ENCODE results near the gene ANO8.

Gene ANO8

DNA sequence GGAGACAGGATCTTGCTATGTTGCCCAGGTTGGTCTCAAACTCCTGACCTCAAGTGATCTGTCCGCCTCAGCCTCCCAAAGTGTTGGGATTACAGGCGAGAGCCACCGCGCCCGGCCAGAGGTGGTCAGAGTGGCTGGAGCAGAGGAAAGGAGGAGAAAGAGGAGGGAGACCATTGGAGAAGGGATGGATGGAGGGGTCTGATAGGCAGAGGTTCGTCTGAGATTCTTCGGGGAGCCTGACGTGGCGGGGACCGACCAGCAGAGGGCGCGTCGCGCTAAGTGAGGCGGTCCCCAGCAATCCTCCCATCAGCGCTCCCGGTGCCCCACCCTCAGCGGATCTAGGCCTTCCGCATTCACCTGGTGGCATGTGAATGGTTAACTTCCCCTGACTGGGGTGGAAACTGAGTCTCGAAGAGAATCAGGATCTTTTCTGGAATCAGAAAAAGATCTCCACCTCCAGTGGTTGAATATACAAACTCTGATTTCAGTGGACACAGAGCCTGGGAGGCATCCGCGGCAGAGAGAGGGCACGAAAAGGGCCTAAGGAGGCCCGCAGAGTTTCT lies 11.5 kb upstream of the ANO8 start:
- DNase-seq (ENCODE audit: low read depth): peak; percentile 68
- H3K4me3 ChIP-seq (ENCODE audit: low read depth, low read length): no peak overlapping the region
- TF ChIP-seq, protein P1, sequence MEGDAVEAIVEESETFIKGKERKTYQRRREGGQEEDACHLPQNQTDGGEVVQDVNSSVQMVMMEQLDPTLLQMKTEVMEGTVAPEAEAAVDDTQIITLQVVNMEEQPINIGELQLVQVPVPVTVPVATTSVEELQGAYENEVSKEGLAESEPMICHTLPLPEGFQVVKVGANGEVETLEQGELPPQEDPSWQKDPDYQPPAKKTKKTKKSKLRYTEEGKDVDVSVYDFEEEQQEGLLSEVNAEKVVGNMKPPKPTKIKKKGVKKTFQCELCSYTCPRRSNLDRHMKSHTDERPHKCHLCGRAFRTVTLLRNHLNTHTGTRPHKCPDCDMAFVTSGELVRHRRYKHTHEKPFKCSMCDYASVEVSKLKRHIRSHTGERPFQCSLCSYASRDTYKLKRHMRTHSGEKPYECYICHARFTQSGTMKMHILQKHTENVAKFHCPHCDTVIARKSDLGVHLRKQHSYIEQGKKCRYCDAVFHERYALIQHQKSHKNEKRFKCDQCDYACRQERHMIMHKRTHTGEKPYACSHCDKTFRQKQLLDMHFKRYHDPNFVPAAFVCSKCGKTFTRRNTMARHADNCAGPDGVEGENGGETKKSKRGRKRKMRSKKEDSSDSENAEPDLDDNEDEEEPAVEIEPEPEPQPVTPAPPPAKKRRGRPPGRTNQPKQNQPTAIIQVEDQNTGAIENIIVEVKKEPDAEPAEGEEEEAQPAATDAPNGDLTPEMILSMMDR (conservative IDR thresholded peaks at IDR 0.05; ENCODE audit: low read depth, low read length): peak; percentile 88

DNA sequence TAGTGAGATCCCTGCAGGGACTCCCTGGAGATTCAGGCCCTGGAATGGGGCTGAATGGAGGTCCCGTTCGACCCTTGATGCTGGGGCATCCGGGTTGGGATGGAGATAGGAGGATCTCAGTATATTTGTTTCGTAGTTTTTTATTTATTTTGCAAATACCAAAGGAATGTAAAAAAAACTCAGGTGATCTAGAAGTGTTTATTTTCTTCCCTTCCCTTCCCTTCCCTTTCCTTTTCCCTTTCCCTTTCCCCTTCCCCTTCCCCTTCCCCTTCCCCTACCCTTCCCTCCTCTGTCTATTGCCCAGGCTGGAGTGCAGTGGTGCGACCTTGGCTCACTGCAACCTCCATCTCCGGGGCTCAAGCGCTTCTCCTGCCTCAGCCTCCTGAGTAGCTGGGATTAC lies 7.2 kb upstream of the ANO8 start:
- no peak overlapping the region for H3K4me3 ChIP-seq (ENCODE audit: low read depth, low read length)
- TF ChIP-seq, protein P1 (conservative IDR thresholded peaks at IDR 0.05; ENCODE audit: low read depth, low read length): no peak
- no peak for DNase-seq (ENCODE audit: low read depth)

DNA sequence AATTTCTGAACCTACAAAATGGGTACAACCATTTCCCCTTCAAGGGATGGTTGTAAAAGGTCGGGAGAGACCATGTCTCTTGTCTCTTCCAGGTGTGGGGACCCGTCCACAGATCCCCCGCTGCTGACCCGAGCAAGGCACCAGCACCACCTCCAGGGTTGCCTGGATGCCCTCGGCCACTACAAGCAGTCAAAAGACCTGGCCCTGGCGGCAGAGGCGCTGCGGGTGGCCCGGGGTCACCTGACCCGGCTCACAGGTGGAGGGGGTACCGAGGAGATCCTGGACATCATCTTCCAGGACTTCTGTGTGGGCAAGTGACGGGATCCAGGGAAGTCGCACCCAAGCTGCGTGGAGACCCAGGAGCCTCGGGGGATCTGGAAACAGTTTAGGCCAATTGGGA lies 6.7 kb upstream of the ANO8 start:
- DNase-seq (ENCODE audit: low read depth): no peak
- H3K4me3 ChIP-seq (ENCODE audit: low read depth, low read length): no peak overlapping the region
- TF ChIP-seq, protein P1 (conservative IDR thresholded peaks at IDR 0.05; ENCODE audit: low read depth, low read length): no peak

DNA sequence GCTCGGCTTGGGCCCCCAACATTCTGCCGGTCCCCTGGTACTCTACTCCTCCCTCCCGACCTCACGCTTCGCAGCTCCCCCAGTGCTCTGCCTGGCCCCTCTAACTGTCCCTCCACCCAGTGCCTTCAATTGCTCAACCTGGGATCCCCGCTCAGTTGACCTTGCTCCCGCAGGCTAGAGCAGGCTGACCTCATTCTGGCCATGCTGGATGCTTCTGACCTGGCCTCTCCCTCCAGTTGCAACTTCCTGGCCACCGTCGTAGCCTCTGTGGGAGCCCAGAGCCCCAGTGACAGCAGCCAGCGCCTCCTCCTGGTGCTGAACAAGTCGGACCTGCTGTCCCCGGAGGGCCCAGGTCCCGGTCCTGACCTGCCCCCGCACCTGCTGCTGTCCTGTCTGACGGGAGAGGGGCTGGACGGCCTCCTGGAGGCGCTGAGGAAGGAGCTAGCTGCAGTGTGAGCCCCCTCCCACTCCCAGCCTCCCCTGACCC lies 6.3 kb upstream of the ANO8 start:
- no peak for DNase-seq (ENCODE audit: low read depth)
- TF ChIP-seq, protein P1 (conservative IDR thresholded peaks at IDR 0.05; ENCODE audit: low read depth, low read length): no peak
- H3K4me3 ChIP-seq (ENCODE audit: low read depth, low read length): no peak overlapping the region

DNA sequence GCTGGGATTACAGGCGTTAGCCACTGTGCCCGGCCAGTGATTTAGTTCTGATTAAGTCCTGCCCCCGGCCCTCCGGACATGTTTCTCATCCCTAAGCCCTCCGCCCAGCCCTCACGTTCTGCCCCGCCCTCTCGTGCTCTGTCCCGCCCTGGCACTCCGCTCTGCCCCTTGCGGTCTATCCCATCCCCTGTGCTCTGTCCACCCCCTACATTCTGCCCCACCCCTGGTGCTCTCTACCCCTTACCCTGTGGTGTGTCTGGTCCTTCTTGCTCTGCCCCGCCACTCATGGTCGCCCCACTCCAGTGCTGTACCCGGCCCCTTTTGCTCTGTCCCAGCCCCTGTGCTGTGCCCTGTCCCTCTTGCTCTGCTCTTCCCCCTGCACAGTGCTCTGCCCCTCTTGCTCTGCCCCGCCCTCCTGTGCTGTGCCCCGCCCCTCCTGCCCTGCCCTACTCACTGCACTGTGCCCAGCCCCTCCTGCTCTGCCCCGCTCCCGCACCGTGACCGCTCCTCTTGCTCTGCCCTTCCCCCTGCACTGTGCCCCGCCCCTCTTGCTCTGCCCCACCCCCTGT lies 5.7 kb upstream of the ANO8 start:
- H3K4me3 ChIP-seq (ENCODE audit: low read depth, low read length): no peak overlapping the region
- DNase-seq (ENCODE audit: low read depth): no peak
- TF ChIP-seq, protein P1 (conservative IDR thresholded peaks at IDR 0.05; ENCODE audit: low read depth, low read length): no peak

DNA sequence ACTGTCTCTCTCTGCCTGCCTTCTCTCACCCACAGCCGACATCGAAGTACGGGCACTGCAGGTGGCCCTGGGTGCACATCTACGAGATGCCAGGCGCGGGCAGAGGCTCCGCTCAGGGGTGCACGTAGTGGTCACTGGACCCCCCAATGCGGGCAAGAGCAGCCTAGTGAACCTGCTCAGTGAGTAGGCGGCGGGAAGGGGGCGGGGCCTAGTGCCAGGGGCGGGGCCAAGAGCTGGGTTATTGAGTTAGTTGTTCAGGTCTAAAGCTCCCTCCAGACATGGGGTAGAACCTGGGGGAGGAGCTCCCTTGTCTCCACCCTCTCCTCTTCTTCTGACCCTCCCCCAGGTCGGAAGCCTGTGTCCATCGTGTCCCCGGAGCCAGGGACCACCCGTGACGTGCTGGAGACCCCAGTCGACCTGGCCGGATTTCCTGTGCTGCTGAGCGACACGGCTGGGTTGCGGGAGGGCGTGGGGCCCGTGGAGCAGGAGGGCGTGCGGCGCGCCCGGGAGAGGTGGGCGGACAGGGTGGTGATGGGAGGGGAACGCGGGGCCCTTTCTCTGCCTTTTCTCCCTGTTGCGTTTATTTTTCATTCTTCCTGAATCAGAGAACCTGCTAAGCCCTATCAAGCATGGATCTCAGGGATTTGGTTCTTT lies 4.6 kb upstream of the ANO8 start:
- no peak for DNase-seq (ENCODE audit: low read depth)
- no peak overlapping the region for H3K4me3 ChIP-seq (ENCODE audit: low read depth, low read length)
- TF ChIP-seq, protein P1 (conservative IDR thresholded peaks at IDR 0.05; ENCODE audit: low read depth, low read length): no peak
